GM18519 (cell line): ENCODE measurements around the gene STX12.
"Not testable (repeated sequence)": the region's sequence is repeated elsewhere in the genome, so short reads cannot be mapped to it uniquely, and the experiment has no call there.

Experiments
- ATAC-seq: cut with Tn5 transposase; IDR thresholded peaks from one replicate; pipeline ENCODE4 v1.9.1; 2021; ENCODE audit warnings: mild to moderate bottlenecking, moderate library complexity; ENCODE audit not compliant: unreplicated experiment, low FRiP score

STX12 gene

DNA sequence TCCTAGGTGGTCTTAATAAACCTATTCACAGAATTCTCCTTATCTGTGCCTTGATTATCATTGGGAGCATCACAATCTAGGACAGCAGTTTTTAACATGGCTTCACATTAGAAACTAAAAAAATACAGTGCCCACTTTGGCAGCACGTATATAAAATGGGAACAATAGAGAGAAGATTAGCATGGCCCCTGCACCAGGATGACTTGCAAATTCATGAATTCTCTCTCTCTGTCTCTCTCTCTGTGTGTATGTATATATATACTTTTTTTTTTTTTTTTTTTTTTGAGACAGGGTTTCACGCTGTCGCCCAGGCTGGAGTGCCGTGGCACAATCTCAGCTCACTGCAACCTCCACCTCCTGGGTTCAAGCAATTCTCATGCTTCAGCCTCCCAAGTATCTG is 51.4 kb downstream of the STX12 start:
- no peak for ATAC-seq

DNA sequence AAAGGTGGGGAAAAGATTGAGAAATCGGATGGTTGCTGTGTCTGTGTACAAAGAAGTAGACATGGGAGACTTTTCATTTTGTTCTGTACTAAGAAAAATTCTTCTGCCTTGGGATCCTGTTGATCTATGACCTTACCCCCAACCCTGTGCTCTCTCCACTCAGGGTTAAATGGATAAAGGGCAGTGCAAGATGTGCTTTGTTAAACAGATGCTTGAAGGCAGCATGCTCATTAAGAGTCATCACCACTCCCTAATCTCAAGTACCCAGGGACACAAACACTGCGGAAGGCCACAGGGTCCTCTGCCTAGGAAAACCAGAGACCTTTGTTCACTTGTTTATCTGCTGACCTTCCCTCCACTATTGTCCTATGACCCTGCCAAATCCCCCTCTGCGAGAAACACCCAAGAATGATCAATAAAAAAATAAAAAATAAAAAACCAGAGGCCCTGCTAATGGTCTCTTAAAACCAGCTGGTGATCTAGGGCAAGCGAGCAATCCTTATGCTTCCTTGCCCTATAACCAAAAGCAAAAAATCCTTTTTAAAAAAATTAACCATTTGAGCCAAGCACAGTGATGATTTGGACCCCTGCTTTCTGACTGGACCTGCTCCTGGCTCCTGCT is 56.4 kb downstream of the STX12 start:
- not testable (repeated sequence) for ATAC-seq

GRCh38 chr1:27830621-27831440 is 57.8 kb downstream of the STX12 start, which contains the start of gene PPP1R8:
Gene PPP1R8, plus strand, starts transcription at chr1:27830782. Its CDS starts 54 bp downstream, at chr1:27830836.
- ATAC-seq: peak; percentile 75

GRCh38 chr1:27831568-27832410 is 58.8 kb downstream of the STX12 start:
- ATAC-seq: no peak

- ATAC-seq: no peak
These were observed 59.7 kb downstream of the STX12 start for GRCh38 chr1:27832762-27833161.

DNA sequence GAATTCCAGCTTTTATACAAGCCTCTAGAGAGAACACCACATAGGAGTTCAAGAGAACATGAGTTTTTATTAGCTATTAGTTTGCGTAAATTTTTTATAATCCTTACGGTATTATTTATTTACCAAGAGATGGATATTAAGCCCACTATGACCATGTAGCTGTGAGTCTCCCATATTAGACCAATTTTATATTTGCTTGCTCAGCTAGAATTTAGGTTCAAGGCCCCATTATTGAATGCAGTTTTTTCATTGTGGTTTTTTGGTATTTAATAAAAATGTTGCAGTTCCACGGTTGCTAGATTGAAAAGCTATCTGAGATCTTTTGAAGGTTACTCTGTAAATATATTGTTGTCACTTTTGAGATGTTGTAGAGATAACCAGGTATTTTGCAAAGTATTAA is 60.5 kb downstream of the STX12 start:
- no peak for ATAC-seq

DNA sequence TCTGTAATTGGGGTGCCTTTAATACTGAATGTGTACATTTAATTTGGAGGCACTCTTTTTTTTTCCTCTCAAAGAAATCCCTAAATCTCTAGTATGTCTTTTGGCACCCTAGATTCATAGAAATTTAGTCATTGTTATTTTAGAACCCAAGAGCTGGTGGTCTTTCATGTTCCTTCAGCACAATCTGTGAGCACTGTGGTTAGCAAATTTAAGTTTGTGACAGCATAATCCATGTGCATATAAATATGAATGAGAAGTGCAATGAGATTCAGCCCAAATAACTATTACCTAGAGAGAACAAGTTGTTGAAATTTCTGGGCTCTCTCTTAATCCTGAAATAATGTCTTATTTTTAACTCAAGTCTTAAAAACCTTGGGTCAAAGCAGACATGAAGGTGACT is 62.0 kb downstream of the STX12 start:
- ATAC-seq: no peak

GRCh38 chr1:27835501-27835900 is 62.5 kb downstream of the STX12 start:
- ATAC-seq: no peak

GRCh38 chr1:27849951-27850350 is 76.9 kb downstream of the STX12 start:
- ATAC-seq: no peak

GRCh38 chr1:27855085-27855484 is 82.1 kb downstream of the STX12 start:
- no peak for ATAC-seq

- no peak for ATAC-seq
These were observed 83.7 kb downstream of the STX12 start for GRCh38 chr1:27856561-27857343.

- ATAC-seq: not testable (repeated sequence)
These were observed 84.5 kb downstream of the STX12 start for GRCh38 chr1:27857552-27857951.

- no peak for ATAC-seq
These were observed 85.3 kb downstream of the STX12 start for GRCh38 chr1:27858072-27858948.

- ATAC-seq: no peak
These were observed 86.0 kb downstream of the STX12 start for GRCh38 chr1:27858949-27859576.

GRCh38 chr1:27861436-27861835 is 88.4 kb downstream of the STX12 start:
- no peak for ATAC-seq

DNA sequence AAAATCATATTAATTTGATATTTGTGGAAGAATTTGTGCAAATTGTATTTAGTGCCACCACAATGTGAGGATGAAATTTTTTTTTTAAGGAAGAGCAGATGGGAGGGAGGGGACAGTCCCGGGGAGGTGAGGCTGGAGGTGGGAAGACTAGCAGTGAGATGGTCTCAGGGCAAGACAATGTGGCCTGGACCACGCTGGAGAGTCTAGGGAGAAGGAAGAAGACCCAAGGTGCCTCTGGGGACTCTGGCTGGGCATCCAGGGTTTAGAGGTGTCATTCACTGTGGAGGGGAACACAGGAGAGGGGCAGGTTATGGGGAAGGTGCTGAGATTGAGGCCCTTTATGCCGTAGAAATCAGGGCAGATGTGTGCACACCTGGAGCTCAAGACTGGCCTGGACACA is 89.0 kb downstream of the STX12 start:
- no peak for ATAC-seq

GRCh38 chr1:27862671-27863537 is 89.9 kb downstream of the STX12 start:
- ATAC-seq: no peak

DNA sequence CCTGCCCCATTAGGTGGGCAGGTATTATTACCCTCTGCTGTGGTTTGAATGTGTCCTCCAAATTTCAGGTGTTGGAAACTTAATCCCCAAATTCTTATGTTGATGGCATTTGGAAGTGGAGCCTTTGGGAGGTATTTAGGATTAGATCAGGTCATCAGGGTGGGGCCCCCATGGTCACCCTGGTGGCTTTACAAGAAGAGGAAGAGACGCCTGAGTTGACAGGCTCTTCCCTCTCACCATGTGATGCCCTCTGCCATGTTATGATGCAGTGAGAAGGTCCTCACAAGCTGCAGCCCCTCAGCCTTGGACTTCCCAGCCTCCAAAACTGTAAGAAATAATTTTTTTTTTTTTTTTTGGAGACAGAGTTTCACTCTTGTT is 90.5 kb downstream of the STX12 start:
- ATAC-seq: no peak
